ENCODE measurements around the gene FOXO3. TPM values are rescaled to one million over a fixed set of nuclear protein-coding genes. Genes with fewer than 3 reads are reported as not detected.
"Not testable (repeated sequence)": the region's sequence is repeated elsewhere in the genome, so short reads cannot be mapped to it uniquely, and the experiment has no call there.

FOXO3 gene
- total and polyA plus RNA-seq, 3 donors from 2014 or later, result 27.5 to 112 (median 81.5) TPM

DNA sequence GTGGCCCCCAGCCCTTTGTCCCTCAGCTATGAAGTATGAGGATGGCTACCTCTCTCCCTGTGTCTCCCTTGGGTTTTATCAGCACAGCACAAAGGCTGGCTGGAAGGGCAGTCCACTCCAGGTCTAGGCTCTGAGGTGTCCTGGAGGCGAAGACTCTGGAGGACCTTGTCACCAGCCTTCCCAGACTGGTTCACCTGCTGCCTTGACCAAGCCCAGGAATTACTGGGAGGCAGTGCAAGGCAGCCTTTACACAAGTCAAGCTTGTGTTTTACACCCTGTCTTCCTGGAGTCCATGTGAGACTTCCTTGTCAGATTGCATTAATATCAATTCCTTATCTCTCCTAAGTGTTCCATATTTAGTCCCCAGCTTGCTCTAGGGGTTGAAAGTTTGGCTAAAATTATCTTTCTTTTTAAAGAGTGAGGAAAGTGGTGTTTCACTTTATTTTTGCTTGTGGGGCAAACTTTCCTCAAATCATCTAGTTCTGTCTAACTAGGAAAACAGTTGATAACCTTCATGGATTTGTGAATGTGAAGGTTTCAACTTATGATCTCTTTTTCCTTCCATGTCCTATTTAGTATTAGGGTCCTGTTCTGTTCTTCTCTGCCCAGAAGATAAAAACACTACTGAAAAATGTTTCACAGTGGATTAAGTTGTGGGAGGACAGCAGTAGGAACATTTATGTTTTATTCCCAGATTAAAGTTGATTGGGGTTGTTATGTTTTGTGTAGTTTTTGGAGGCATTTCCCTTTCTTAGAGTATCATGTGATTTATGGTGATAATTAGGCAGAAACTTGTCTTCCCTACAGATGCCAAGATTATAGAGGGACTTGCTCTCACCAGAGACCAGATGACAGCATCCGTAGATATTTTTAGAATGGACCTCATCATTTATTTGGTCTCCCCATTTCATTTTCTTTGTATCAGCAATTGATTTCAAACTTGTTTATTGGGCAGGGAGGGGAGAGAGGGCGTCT, 114.8 kb downstream of the FOXO3 start:
- no peaks in the 10 kb centered on the region for H3K27me3 ChIP-seq
- WGBS, 2 donors, result 51 to 67% methylated on average over 3 of the region's 3 CpGs
- H3K4me3 ChIP-seq, result no peak overlapping the region
- intact Hi-C loops (cut with DNase I; ENCODE audit: low total_unique reads), result no loop called here
- TF ChIP-seq, protein P1, sequence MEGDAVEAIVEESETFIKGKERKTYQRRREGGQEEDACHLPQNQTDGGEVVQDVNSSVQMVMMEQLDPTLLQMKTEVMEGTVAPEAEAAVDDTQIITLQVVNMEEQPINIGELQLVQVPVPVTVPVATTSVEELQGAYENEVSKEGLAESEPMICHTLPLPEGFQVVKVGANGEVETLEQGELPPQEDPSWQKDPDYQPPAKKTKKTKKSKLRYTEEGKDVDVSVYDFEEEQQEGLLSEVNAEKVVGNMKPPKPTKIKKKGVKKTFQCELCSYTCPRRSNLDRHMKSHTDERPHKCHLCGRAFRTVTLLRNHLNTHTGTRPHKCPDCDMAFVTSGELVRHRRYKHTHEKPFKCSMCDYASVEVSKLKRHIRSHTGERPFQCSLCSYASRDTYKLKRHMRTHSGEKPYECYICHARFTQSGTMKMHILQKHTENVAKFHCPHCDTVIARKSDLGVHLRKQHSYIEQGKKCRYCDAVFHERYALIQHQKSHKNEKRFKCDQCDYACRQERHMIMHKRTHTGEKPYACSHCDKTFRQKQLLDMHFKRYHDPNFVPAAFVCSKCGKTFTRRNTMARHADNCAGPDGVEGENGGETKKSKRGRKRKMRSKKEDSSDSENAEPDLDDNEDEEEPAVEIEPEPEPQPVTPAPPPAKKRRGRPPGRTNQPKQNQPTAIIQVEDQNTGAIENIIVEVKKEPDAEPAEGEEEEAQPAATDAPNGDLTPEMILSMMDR (IDR thresholded peaks at IDR 0.05), result no peak
- TF ChIP-seq POLR2A (IDR thresholded peaks at IDR 0.05), result no peak
- H3K27ac ChIP-seq, result peak overlapping the region; percentile 46 to 47
- H3K36me3 ChIP-seq (ENCODE audit: low read depth, missing control alignments), result no peaks in the 10 kb centered on the region
- no peak for DNase-seq
- H3K9me3 ChIP-seq, result no peaks in the 10 kb centered on the region
- peaks cover 46% of the 10 kb centered on the region for H3K4me1 ChIP-seq

DNA sequence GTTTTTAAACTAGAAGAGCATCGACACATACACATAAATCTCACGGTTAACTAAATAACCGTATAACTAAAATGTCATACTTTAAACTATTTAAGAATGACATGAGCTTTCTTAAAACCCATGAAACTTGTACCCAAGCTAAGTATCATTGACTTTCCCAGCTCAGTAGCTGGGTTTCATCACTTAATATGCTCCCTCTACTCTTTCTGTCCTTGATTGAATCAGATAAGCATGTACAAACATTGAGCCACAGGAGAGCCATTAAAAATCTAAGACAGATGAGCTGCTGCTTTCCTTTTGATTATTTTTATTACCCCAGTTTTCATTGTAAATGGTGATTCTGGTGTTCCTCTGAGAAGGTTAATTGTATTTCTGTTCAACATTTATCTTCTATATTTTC, 115.8 kb downstream of the FOXO3 start:
- intact Hi-C loops (cut with DNase I; ENCODE audit: low total_unique reads), result no loop called here
- H3K4me1 ChIP-seq, result peaks cover 40% of the 10 kb centered on the region
- 53 to 75% methylated on average over 3 of the region's 3 CpGs for WGBS, 2 donors
- H3K27me3 ChIP-seq, result no peaks in the 10 kb centered on the region
- no peak for DNase-seq
- peak overlapping the region in 1 of 2 donors; percentile 46 for H3K27ac ChIP-seq
- no peaks in the 10 kb centered on the region for H3K36me3 ChIP-seq (ENCODE audit: low read depth, missing control alignments)
- no peaks in the 10 kb centered on the region for H3K9me3 ChIP-seq
- TF ChIP-seq POLR2A (IDR thresholded peaks at IDR 0.05), result no peak
- TF ChIP-seq, protein P1 (IDR thresholded peaks at IDR 0.05), result no peak
- H3K4me3 ChIP-seq, result no peak overlapping the region

DNA sequence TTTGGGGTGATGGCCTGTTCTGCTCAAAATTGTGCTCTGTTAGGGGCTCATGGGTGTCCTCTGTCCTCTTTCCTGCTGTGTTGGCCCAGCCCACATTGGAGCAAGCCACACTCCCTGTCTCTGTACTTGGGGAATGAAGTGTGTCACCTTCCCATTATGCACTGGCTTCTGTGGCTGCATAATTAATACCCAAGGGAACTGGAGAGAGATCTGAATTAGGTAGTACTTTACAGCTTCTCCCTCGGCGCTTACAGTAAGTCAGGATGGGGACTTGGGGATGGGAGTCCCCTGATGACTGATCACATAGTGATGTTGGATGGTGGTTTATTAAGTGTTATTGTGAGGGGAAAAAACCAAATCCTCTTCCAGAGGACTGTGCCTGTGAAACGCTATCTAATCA, 116.6 kb downstream of the FOXO3 start:
- peaks cover 38% of the 10 kb centered on the region for H3K4me1 ChIP-seq
- no peaks in the 10 kb centered on the region for H3K27me3 ChIP-seq
- intact Hi-C loops (cut with DNase I; ENCODE audit: low total_unique reads), result no loop called here
- TF ChIP-seq, protein P1 (IDR thresholded peaks at IDR 0.05), result no peak
- no peak for TF ChIP-seq POLR2A (IDR thresholded peaks at IDR 0.05)
- H3K27ac ChIP-seq, result peak overlapping the region in 1 of 2 donors; percentile 46
- H3K36me3 ChIP-seq (ENCODE audit: low read depth, missing control alignments), result no peaks in the 10 kb centered on the region
- no peak overlapping the region for H3K4me3 ChIP-seq
- WGBS, 2 donors, result 81 to 92% methylated on average over 3 of the region's 3 CpGs
- no peak for DNase-seq
- H3K9me3 ChIP-seq, result no peaks in the 10 kb centered on the region

DNA sequence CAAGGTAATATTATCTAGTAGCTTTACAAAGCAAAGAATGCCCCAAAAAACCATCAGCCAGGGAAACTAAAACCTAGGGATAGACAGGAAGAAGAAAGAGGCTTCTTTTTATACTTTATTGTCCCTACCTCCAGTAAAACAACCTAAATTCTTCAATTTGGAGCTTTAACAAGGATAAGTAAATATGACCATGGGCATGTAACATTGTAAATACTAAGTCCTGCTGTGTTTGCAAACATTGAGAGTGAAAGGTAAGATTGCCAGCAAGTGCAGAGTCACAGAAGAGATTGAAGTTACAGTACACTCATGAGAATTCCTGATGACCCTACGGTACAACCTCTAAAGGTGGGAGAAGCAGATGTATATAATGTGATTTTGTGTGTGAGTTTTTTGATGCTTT, 117.2 kb downstream of the FOXO3 start:
- no peak overlapping the region for H3K4me3 ChIP-seq
- TF ChIP-seq, protein P1 (IDR thresholded peaks at IDR 0.05), result no peak
- no peak for TF ChIP-seq POLR2A (IDR thresholded peaks at IDR 0.05)
- H3K27ac ChIP-seq, result no peak overlapping the region
- no peak for DNase-seq
- intact Hi-C loops (cut with DNase I; ENCODE audit: low total_unique reads), result no loop called here
- no peaks in the 10 kb centered on the region for H3K27me3 ChIP-seq
- H3K36me3 ChIP-seq (ENCODE audit: low read depth, missing control alignments), result no peaks in the 10 kb centered on the region
- H3K9me3 ChIP-seq, result no peaks in the 10 kb centered on the region
- 62 to 85% methylated on average over 1 of the region's 1 CpG for WGBS, 2 donors
- peaks cover 38% of the 10 kb centered on the region for H3K4me1 ChIP-seq

DNA sequence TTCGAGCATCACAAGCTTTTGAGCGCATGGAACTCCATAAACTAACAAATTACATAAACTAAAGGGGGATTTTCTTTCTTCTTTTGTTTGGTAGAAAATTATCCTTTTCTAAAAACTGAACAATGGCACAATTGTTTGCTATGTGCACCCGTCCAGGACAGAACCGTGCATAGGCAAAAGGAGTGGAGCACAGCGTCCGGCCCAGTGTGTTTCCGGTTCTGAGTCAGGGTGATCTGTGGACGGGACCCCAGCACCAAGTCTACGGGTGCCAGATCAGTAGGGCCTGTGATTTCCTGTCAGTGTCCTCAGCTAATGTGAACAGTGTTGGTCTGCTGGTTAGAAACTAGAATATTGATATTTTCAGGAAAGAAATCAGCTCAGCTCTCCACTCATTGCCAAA, 119.6 kb downstream of the FOXO3 start:
- peaks cover 27% of the 10 kb centered on the region for H3K4me1 ChIP-seq
- DNase-seq; H3K27me3 ChIP-seq; H3K9me3 ChIP-seq; intact Hi-C loops (cut with DNase I; ENCODE audit: low total_unique reads); H3K27ac ChIP-seq; H3K4me3 ChIP-seq; H3K36me3 ChIP-seq (ENCODE audit: low read depth, missing control alignments): not testable (repeated sequence)
- whole genome bisulfite sequencing, 2 donors, result 74 to 91% methylated on average over 9 of the region's 9 CpGs

DNA sequence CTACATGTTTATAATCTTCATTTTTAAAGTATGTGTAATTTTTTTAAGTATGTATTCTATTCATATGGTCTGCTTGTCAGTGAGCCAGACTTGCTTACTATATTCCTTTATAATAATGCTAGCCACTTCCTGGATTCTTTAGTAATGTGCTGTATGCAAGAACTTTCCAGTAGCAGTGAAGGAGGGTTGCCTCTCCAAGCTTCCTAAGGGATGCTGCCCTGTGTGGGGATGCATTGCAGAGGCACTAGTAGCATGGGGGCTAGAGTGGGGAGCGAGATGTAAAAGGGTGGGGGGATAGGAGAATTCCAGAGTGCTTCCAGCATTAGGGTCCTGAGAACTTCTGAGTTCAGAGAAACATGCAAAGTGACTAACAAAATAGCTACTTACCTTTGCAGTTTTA, 121.0 kb downstream of the FOXO3 start:
- H3K4me3 ChIP-seq; H3K27me3 ChIP-seq; H3K36me3 ChIP-seq (ENCODE audit: low read depth, missing control alignments); H3K9me3 ChIP-seq; H3K27ac ChIP-seq; intact Hi-C loops (cut with DNase I; ENCODE audit: low total_unique reads); DNase-seq: not testable (repeated sequence)
- WGBS, 2 donors, result 85 to 88% methylated on average over 1 of the region's 1 CpG
- H3K4me1 ChIP-seq, result peaks cover 13% of the 10 kb centered on the region

DNA sequence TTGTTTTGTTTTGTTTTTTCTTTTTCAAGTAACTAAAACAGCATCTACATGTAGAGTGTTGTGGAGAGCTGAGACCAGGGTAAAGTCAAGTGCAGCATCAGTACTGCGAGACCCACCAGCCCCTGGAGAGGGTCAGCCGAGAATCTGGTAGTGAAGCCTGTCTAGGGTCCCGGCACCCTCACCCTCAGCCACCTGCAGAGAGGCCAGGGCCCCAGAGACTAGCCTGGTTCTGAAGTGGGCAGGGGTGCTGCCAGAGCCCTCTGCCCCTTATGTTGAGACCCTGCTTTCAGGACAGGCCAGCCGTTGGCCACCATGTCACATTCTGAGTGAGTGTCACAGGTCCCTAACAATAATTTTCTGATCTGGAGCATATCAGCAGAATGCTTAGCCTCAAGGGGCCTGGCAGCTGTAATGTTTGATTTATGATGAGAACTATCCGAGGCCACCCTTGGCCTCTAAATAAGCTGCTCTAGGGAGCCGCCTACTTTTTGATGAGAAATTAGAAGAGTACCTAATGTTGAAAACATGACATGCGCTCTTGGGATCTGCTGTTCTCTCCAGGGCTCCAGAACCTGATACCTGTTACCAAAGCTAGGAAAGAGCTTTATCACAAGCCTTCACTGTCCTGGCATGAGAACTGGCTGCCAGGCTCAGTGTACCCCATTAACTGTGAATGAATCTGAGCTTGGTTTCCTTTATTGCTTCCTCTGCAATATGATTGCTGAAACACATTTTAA, 121.8 kb downstream of the FOXO3 start:
- H3K27ac ChIP-seq; H3K4me3 ChIP-seq; H3K27me3 ChIP-seq; intact Hi-C loops (cut with DNase I; ENCODE audit: low total_unique reads); H3K4me1 ChIP-seq; DNase-seq; H3K36me3 ChIP-seq (ENCODE audit: low read depth, missing control alignments); H3K9me3 ChIP-seq: not testable (repeated sequence)
- 81 to 84% methylated on average over 6 to 7 of the region's 7 CpGs for WGBS, 2 donors

All from testis (tissue), 3 donors.